Neural progenitor cell (in vitro differentiated cells): ENCODE data around the gene DLG3.

Experiments
- CTCF ChIP-seq: fragments of 200-600 bp; sonication (generic); IDR thresholded peaks from 2 replicates; pipeline ENCODE4 v1.5.1; 2017; ENCODE audit warnings: antibody characterized with exemption, mild to moderate bottlenecking
- EZH2 ChIP-seq: fragments of 200-600 bp; sonication (generic); IDR thresholded peaks from 2 replicates; pipeline ENCODE4 v1.6.1; 2017; ENCODE audit warnings: antibody characterized with exemption, mild to moderate bottlenecking, moderate library complexity
- EZH2phosphoT487 ChIP-seq: fragments of 200-600 bp; sonication (generic); IDR thresholded peaks from 2 replicates; pipeline ENCODE4 v1.6.1; 2017; ENCODE audit warnings: antibody characterized with exemption

- TF ChIP-seq CTCF (no peak), EZH2 (no peak), EZH2phosphoT487 (no peak)
Observed at GRCh38 chrX:70497026-70497425, 52.4 kb downstream of the DLG3 start.
